BE2C (cell line): ENCODE data around the gene SBK2.

Experiments
- DNase-seq: peaks from one replicate; pipeline ENCODE4 v3.0.0-alpha.2; 2020
- H3K27me3 ChIP-seq: fragments of 250-450 bp; sonication (Bioruptor Pico); 2 replicates; pipeline ENCODE4 v1.5.1; 2020; ENCODE audit warnings: mild to moderate bottlenecking
- H3K36me3 ChIP-seq: fragments of 250-450 bp; sonication (Bioruptor Pico); 2 replicates; pipeline ENCODE4 v1.5.1; 2020; ENCODE audit warnings: mild to moderate bottlenecking
- H3K4me1 ChIP-seq: fragments of 250-450 bp; sonication (Bioruptor Pico); 2 replicates; pipeline ENCODE4 v1.5.1; 2020
- H3K4me3 ChIP-seq: 2 replicates; pipeline ENCODE4 v1.5.1; 2011; ENCODE audit warnings: low read depth, low read length
- H3K9me3 ChIP-seq: fragments of 250-450 bp; sonication (Bioruptor Pico); 2 replicates; pipeline ENCODE4 v1.5.1; 2020
- TF ChIP-seq, protein P1 (sequence below): IDR thresholded peaks from 2 replicates; pipeline ENCODE4 v1.5.1; 2012; ENCODE audit warnings: mild to moderate bottlenecking, low read depth, low read length

SBK2 gene

DNA sequence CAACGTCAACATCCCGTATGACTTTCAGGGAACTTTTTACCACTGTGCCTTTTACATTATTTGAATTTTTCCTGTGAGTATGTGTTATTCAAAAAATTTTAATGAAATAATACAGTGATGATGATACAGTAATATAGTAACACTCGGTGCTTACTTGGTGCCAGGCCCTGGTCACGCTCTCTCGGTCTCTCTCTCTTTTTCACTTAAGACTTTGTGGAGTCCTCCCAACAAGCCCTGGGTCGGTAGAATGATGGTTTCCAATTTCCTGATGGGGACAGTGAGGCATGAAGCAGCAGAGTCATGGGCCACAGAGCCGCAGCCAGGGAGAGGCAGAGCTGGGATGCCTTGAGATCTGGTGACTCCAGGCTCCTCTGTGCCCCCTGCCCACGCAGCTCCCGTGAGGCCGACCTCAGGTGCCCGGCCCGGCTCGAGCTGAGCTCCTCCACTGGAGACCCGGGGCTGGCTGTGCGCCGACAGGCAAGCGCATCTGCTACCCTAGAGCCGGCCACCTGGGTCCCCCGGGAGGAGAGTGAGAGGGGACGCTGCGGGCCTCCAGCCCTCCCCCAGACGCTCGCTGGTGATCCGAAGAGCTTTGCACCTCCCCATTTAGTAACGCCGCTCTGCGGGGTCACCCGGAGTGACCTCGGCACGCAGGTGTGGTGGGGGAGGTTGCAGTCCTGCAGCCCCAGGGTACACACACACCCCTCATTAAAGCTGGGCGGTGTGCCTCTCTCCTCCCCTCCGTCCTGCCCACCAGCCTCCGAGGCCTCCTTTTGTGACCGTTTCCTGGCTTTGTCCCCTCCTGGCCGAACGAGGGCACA is 12.8 kb upstream of the SBK2 start:
- TF ChIP-seq, protein P1, sequence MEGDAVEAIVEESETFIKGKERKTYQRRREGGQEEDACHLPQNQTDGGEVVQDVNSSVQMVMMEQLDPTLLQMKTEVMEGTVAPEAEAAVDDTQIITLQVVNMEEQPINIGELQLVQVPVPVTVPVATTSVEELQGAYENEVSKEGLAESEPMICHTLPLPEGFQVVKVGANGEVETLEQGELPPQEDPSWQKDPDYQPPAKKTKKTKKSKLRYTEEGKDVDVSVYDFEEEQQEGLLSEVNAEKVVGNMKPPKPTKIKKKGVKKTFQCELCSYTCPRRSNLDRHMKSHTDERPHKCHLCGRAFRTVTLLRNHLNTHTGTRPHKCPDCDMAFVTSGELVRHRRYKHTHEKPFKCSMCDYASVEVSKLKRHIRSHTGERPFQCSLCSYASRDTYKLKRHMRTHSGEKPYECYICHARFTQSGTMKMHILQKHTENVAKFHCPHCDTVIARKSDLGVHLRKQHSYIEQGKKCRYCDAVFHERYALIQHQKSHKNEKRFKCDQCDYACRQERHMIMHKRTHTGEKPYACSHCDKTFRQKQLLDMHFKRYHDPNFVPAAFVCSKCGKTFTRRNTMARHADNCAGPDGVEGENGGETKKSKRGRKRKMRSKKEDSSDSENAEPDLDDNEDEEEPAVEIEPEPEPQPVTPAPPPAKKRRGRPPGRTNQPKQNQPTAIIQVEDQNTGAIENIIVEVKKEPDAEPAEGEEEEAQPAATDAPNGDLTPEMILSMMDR = no peak
- Histone ChIP-seq H3K4me3 (peak overlapping the region; percentile 61), H3K36me3 (no peaks in the 10 kb centered on the region), H3K9me3 (no peaks in the 10 kb centered on the region), H3K27me3 (no peaks in the 10 kb centered on the region), H3K4me1 (no peaks in the 10 kb centered on the region; the same call in 1 of the 2 replicates)
- DNase-seq = peak; percentile 72

DNA sequence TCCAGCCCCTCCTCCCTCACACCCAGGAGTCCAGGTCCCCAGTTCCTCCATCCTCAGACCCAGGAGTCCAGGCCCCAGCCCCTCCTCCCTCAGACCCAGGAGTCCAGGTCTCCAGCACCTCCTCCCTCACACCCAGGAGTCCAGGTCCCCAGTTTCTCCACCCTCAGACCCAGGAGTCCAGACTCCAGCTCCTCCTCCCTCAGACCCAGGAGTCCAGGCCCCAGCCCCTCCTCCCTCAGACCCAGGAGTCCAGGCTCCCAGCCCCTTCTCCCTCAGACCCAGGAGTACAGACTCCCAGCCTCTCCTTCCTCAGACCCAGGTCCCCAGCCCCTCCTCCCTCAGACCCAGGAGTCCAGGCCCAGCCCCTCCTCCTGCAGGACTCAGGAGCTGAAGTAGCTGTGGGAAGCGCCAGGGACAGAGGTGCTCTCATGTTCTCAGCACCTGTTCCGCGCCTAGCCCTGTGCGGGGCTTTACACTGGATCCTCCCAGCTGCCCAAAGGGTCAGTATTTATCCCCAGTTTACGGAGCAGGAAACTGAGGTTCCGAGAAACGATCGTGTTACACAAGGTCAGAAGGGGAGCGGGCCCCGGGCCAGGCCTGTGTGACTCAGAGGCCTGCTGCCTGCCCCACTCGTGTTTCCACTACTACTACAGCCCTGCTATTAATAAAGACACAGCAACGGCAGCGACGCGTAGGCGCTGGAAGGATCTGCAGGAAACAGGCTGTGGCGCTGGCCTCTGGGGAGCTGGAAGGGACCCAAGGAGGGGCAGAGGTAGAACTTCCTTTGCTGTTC is 10.1 kb upstream of the SBK2 start:
- Histone ChIP-seq H3K9me3 (no peaks in the 10 kb centered on the region), H3K4me1 (no peaks in the 10 kb centered on the region; the same call in 1 of the 2 replicates), H3K27me3 (no peaks in the 10 kb centered on the region), H3K4me3 (no peak overlapping the region), H3K36me3 (no peaks in the 10 kb centered on the region)
- TF ChIP-seq, protein P1 = no peak
- peak; percentile 25 for DNase-seq

DNA sequence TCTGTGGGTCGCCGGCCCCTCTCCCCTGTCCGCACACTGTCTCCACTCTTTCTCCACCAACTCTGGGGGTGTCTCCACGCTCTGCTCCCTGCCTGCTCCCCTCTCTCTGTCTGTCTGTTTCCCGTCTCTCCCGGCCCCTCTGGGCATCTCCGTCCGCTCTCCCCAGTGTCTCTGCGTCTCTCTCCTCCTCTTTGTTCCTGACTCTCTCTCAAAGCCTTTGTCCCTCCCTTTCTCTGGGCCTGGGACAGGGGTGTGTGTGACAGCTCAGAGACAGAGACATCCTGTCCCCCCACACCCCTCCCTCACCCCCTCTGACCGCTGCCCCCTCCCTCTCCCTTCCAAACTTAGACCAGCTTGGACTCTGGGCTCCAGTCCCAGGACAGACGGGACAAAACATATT is 9.1 kb upstream of the SBK2 start:
- Histone ChIP-seq H3K4me3 (no peak overlapping the region), H3K4me1 (no peaks in the 10 kb centered on the region; the same call in 1 of the 2 replicates), H3K27me3 (no peaks in the 10 kb centered on the region), H3K9me3 (no peaks in the 10 kb centered on the region), H3K36me3 (no peaks in the 10 kb centered on the region)
- TF ChIP-seq, protein P1 = no peak
- no peak for DNase-seq

DNA sequence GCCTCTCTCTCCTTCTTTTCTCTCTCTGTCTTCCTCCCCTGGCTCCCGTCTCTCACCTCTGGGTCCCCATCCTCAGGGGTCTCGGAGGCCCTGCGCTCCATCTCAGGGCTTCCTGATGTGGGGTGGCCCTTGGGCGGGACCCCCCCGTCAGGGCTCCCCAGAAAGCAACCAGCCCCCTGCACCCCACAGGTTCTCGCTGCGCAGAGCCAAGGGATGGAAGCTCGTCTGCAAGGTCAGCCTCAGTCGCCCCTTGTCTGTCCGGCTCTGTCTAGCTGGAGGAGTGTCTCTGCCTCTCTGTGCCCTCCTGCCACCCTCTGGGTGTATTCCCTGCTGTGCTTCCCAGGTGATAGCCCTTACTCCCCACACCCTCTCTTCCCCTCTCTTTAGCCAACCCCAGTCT is 8.5 kb upstream of the SBK2 start, which contains the start of gene SBK3:
SBK3 (minus strand) TSS at position 101 of the 400 bp plus-strand sequence; CDS start at position 101, 0 bp downstream.
- H3K4me3 ChIP-seq = no peak within 1 kb of the TSS
- no peak for DNase-seq
- no peaks in the 10 kb centered on the region; the same call in 1 of the 2 replicates for H3K4me1 ChIP-seq
- no peaks in the 10 kb centered on the region for H3K27me3 ChIP-seq
- H3K36me3 ChIP-seq = no peaks in the 10 kb centered on the region
- no peaks in the 10 kb centered on the region for H3K9me3 ChIP-seq
- TF ChIP-seq, protein P1 = no peak

DNA sequence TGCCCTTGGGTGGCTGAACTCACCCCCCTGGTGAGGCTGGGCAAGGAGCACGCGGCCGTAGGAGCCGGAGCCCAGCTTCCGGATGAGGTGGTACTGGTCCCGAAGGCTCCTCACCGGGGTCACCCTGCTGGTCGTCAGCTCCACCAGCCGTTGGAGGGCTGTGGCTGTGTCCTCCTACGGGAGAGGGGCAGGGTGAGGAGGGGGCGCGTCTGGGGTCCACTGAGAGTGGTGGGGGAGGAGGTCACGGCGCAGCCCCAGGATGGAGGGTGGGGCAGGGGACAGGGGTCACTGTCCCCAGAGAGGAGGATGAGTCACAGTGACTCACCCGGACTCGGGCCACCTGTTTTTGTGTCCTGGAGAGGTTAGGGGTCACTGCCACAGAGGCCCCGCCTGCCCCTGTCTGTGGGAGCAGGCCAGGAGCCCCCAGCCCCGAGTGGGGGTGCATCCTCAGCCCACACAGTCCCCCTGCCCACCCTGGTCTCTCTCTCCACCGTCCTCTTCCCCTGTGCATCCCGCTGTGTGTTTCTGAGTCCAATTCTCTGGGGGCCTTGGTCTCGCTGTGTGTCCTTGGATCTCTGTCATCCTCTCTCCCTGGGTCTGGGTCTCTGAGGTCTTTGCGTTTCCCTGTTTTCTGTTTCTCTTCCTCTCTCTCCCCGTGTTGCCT is 8.0 kb upstream of the SBK2 start:
- Histone ChIP-seq H3K27me3 (no peaks in the 10 kb centered on the region), H3K4me3 (no peak overlapping the region), H3K9me3 (no peaks in the 10 kb centered on the region), H3K4me1 (no peaks in the 10 kb centered on the region; the same call in 1 of the 2 replicates), H3K36me3 (no peaks in the 10 kb centered on the region)
- TF ChIP-seq, protein P1 = no peak
- no peak for DNase-seq
